ENCODE data around the gene PRM3.

The PRM3 gene

DNA sequence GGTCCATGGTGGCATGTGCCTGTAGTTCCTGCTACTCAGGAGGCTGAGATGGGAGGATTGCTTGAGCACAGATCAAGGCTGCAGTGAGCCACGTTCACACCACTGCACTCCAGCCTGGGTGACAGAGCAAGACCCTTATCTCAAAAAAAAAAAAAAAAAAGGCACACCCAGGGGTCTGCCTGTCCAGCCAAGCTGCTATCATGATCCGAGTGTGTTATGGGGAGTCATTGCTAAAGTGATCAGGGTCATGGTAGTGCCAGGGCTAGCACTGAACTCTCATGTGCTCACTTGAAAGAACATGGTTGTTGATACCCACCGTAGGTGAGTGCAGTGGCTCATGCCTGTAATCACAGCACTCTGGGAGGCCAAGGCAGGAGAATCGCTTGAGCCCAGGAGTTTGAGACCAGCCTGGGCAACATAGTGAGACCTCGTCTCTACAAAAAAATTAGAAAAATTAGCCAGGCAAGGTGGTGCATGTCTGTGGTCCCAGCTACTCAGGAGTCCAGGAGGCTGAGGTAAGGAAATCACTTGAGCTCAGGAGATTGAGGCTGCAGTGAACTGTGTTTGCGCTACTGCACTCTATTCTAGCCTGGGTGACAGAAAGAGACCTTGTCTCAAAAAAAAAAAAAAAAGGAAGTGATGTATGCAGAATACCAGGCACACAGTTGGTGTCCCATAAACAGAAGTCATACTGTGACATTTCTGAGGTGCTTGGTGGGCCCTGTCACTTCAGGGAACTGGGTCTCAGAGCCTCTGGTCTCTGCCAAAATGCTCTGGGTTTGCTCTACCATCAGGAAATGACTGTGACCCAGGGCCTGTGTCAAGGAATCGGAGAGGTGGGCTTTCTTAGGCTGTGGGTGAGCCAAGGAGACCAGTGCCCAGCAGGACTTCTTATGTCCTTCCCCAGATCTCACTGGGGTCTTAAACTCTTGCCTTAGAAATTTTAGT, 5.5 kb upstream of the PRM3 start:
- H3K27me3 ChIP-seq (ENCODE audit: insufficient read depth, low read depth): peaks cover 27% of the 10 kb centered on the region; the same call in 1 of the 2 replicates
- no peak overlapping the region for H2AFZ ChIP-seq (ENCODE audit: low read depth)
- no peaks in the 10 kb centered on the region for H3K36me3 ChIP-seq (ENCODE audit: insufficient read depth)
- H3K4me3 ChIP-seq (IDR thresholded peaks at IDR 0.05; ENCODE audit: insufficient read depth, low read depth, low read length): no peak overlapping the region
- peaks cover 8% of the 10 kb centered on the region for H3K4me1 ChIP-seq (ENCODE audit: low read depth, poor library complexity, severe bottlenecking)
- H3K27ac ChIP-seq: no peak overlapping the region
- no peaks in the 10 kb centered on the region for H3K79me2 ChIP-seq (ENCODE audit: insufficient read depth, low read depth)
- TF ChIP-seq, protein P1, sequence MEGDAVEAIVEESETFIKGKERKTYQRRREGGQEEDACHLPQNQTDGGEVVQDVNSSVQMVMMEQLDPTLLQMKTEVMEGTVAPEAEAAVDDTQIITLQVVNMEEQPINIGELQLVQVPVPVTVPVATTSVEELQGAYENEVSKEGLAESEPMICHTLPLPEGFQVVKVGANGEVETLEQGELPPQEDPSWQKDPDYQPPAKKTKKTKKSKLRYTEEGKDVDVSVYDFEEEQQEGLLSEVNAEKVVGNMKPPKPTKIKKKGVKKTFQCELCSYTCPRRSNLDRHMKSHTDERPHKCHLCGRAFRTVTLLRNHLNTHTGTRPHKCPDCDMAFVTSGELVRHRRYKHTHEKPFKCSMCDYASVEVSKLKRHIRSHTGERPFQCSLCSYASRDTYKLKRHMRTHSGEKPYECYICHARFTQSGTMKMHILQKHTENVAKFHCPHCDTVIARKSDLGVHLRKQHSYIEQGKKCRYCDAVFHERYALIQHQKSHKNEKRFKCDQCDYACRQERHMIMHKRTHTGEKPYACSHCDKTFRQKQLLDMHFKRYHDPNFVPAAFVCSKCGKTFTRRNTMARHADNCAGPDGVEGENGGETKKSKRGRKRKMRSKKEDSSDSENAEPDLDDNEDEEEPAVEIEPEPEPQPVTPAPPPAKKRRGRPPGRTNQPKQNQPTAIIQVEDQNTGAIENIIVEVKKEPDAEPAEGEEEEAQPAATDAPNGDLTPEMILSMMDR (conservative IDR thresholded peaks at IDR 0.05; ENCODE audit: low read depth, low read length): no peak
- no peak overlapping the region for H3K4me2 ChIP-seq
- H4K20me1 ChIP-seq (ENCODE audit: insufficient read depth): no peaks in the 10 kb centered on the region
- H3K9ac ChIP-seq: no peak overlapping the region

DNA sequence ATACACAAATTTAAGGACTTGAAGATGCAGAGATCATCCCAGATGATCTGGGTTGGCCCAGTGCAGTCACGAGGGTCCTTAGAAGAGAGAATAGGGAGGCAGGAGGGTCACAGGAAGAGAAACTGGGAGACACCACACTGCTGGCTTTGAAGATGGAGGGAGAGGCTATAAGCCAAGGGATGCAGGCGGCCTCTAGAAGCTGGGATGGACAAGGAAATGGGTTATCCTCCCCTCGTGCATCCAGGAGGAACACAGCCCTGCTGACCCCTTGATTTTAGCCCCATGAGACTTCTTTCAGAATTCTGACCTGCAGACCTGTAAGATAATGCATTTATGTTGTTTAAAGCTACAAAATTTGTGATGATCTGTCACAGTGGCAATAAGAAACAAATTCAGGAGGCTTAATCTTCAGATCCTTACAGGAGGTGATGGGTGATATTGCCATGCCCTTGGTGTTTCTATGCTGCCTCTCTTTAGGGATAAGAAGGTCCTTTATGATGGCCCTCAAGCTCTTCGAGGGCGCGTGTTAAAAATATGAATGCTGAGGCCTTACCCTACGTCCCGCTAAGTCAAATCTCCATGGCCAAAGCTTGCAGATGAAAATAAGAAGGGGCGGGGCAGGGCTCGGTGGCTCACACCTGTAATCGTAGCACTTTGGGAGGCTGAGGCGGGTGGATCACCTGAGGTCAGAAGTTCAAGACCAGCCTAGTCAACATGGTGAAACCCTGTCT, 4.3 kb upstream of the PRM3 start:
- TF ChIP-seq, protein P1 (conservative IDR thresholded peaks at IDR 0.05; ENCODE audit: low read depth, low read length): no peak
- no peak overlapping the region for H3K27ac ChIP-seq
- H3K4me3 ChIP-seq (IDR thresholded peaks at IDR 0.05; ENCODE audit: insufficient read depth, low read depth, low read length): no peak overlapping the region
- H3K27me3 ChIP-seq (ENCODE audit: insufficient read depth, low read depth): peaks cover 29% of the 10 kb centered on the region; the same call in 1 of the 2 replicates
- H3K4me2 ChIP-seq: no peak overlapping the region
- H3K9ac ChIP-seq: no peak overlapping the region
- H4K20me1 ChIP-seq (ENCODE audit: insufficient read depth): no peaks in the 10 kb centered on the region
- H3K79me2 ChIP-seq (ENCODE audit: insufficient read depth, low read depth): no peaks in the 10 kb centered on the region
- no peak overlapping the region for H2AFZ ChIP-seq (ENCODE audit: low read depth)
- peaks cover 8% of the 10 kb centered on the region for H3K4me1 ChIP-seq (ENCODE audit: low read depth, poor library complexity, severe bottlenecking)
- H3K36me3 ChIP-seq (ENCODE audit: insufficient read depth): no peaks in the 10 kb centered on the region

DNA sequence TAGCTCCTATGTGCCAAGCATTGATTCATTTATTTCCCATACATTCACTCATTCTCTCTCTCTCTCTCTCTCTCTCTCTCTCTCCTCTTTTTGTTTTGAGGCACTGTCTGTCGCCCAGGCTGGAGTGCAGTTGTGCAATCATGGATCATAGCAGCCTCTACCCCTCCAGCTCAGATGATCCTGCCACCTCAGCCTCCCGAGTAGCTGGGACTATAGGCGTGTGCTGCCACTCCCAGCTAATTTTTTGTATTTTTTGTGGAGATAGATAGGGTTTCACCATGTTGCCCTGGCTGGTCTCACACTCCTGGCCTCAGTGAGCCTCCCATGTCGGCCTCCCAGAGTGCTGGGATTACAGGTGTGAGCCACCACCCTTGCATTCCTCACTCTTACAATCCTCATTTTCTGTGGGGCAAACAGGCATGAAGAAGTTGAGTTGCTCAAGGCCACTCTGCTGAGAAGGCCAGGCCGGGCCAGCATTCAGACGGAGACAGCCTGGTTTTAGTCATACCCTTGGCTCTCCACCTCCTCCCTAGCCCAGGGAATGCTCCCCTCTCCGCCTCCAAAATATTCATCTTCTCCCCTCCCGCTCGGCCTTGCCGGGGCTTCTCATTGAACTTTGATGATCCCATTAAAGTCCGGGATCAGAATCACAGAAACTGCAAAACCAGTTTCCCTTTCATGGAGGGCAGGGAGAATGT, 3.6 kb upstream of the PRM3 start:
- Histone ChIP-seq H3K27me3 (ENCODE audit: insufficient read depth, low read depth) (peaks cover 24% of the 10 kb centered on the region; the same call in 1 of the 2 replicates), H3K4me2 (no peak overlapping the region), H3K27ac (no peak overlapping the region), H3K36me3 (ENCODE audit: insufficient read depth) (no peaks in the 10 kb centered on the region), H3K79me2 (ENCODE audit: insufficient read depth, low read depth) (no peaks in the 10 kb centered on the region), H3K9ac (no peak overlapping the region), H2AFZ (ENCODE audit: low read depth) (no peak overlapping the region), H3K4me3 (IDR thresholded peaks at IDR 0.05; ENCODE audit: insufficient read depth, low read depth, low read length) (no peak overlapping the region), H4K20me1 (ENCODE audit: insufficient read depth) (no peaks in the 10 kb centered on the region), H3K4me1 (ENCODE audit: low read depth, poor library complexity, severe bottlenecking) (peaks cover 8% of the 10 kb centered on the region)
- TF ChIP-seq, protein P1 (conservative IDR thresholded peaks at IDR 0.05; ENCODE audit: low read depth, low read length): no peak

DNA sequence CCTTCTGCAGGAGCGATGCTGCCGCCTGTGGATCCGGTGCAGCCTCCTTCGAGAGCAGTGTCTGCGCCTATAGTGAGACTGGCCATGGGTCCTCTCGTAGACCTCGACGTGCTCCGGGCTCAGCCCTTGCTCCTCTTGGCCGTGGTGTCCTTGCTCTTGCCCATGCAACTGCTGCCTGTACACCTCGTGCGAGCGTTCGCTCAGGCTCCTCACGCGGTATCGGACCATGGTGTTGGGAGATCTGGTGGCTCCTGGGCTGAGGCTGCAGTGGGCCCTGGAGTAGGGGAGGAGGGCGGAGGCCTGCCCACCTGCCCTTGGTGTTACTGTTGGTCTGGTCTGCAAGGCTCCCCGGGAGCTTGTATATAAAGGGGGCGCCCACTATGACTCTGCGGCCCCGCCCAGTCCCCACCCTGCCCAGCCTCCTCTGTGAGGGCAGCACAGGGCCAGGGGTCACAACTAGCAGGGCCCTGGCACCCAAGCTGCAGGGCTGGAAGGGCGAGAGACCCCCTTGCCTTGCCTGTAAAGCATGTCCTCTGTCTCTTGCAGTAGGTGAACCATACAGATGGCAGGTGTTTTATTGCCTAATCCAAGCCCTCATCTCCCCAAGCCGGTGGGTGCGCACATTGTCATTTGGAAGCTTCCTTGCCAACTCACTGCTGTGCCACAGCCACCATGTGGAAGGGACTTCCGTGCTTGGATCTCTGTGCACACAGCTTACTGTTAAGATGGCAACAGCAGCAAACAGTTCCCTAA, 2.9 kb upstream of the PRM3 start, which contains the start of gene PRM2:
TSS of gene PRM2 (minus strand) at position 338 of the 753 bp plus-strand sequence. CDS start at position 228, 110 bp downstream.
- no peaks in the 10 kb centered on the region for H4K20me1 ChIP-seq (ENCODE audit: insufficient read depth)
- no peaks in the 10 kb centered on the region for H3K79me2 ChIP-seq (ENCODE audit: insufficient read depth, low read depth)
- H2AFZ ChIP-seq (ENCODE audit: low read depth): no peak within 1 kb of the TSS
- H3K4me2 ChIP-seq: no peak within 1 kb of the TSS
- no peaks in the 10 kb centered on the region for H3K36me3 ChIP-seq (ENCODE audit: insufficient read depth)
- peaks cover 8% of the 10 kb centered on the region for H3K4me1 ChIP-seq (ENCODE audit: low read depth, poor library complexity, severe bottlenecking)
- TF ChIP-seq, protein P1 (conservative IDR thresholded peaks at IDR 0.05; ENCODE audit: low read depth, low read length): no peak
- no peak within 1 kb of the TSS for H3K4me3 ChIP-seq (IDR thresholded peaks at IDR 0.05; ENCODE audit: insufficient read depth, low read depth, low read length)
- peaks cover 24% of the 10 kb centered on the region; the same call in 1 of the 2 replicates for H3K27me3 ChIP-seq (ENCODE audit: insufficient read depth, low read depth)
- no peak within 1 kb of the TSS for H3K9ac ChIP-seq
- H3K27ac ChIP-seq: no peak within 1 kb of the TSS
